NCI-H82 treated with DMSO at 0.1 percent for 48 hours (cell line): Measurements from ENCODE around the gene TNIP1.

ENCODE experiments used
- DNase-seq: peaks from one replicate; lab custom pipeline; 2025; ENCODE audit not compliant: unreplicated experiment; lab: John Stamatoyannopoulos, UW

TNIP1 gene

GRCh38 chr5:151042453-151043093 lies 38.3 kb downstream of the TNIP1 start:
- no peak for DNase-seq

- DNase-seq, result no peak
Observed at GRCh38 chr5:151041577-151042268, 39.1 kb downstream of the TNIP1 start.

GRCh38 chr5:151040211-151040747 lies 40.6 kb downstream of the TNIP1 start:
- no peak for DNase-seq

- DNase-seq, result no peak
Observed at GRCh38 chr5:151039665-151040064, 41.2 kb downstream of the TNIP1 start.

GRCh38 chr5:151038801-151039238 lies 42.0 kb downstream of the TNIP1 start:
- no peak for DNase-seq

GRCh38 chr5:151038412-151038745 lies 42.5 kb downstream of the TNIP1 start:
- DNase-seq, result no peak

GRCh38 chr5:151037561-151038411 lies 43.0 kb downstream of the TNIP1 start:
- no peak for DNase-seq

- DNase-seq, result peak; percentile 29
Observed at GRCh38 chr5:151036556-151036955, 44.3 kb downstream of the TNIP1 start.

GRCh38 chr5:151034422-151035379 lies 46.1 kb downstream of the TNIP1 start:
- DNase-seq, result no peak

- DNase-seq, result no peak
Observed at GRCh38 chr5:151033217-151033934, 47.5 kb downstream of the TNIP1 start.

- DNase-seq, result no peak
Observed at GRCh38 chr5:151031554-151031953, 49.3 kb downstream of the TNIP1 start.

- DNase-seq, result no peak
Observed at GRCh38 chr5:151030379-151030778, 50.5 kb downstream of the TNIP1 start.

GRCh38 chr5:151030056-151030336 lies 50.8 kb downstream of the TNIP1 start:
- DNase-seq, result no peak

GRCh38 chr5:151029179-151030055 lies 51.4 kb downstream of the TNIP1 start:
- DNase-seq, result no peak

GRCh38 chr5:151028717-151029116 lies 52.1 kb downstream of the TNIP1 start:
- no peak for DNase-seq

GRCh38 chr5:151027961-151028479 lies 52.8 kb downstream of the TNIP1 start:
- no peak for DNase-seq

GRCh38 chr5:151026679-151027078 lies 54.2 kb downstream of the TNIP1 start:
- no peak for DNase-seq

GRCh38 chr5:151026088-151026487 lies 54.7 kb downstream of the TNIP1 start:
- DNase-seq, result no peak

GRCh38 chr5:151025250-151025606 lies 55.6 kb downstream of the TNIP1 start:
- DNase-seq, result no peak
